Stimulated activated CD8-positive, alpha-beta memory T cell treated with anti-CD3 and anti-CD28 coated beads, Interleukin-4, amount 100 ng/mL, for 24 hours (primary cell): ENCODE results near the gene GNAO1.

ENCODE experiments used
- DNase-seq: peaks from one replicate; pipeline ENCODE4 v3.0.0-alpha.2; 2020; ENCODE audit warnings: low read depth

The GNAO1 gene

GRCh38 chr16:56289862-56290261, 98.6 kb downstream of the GNAO1 start:
- no peak for DNase-seq

GRCh38 chr16:56294014-56294413, 102.7 kb downstream of the GNAO1 start:
- no peak for DNase-seq

- no peak for DNase-seq
Measured at GRCh38 chr16:56294579-56294978, 103.3 kb downstream of the GNAO1 start.

GRCh38 chr16:56295059-56295665, 103.9 kb downstream of the GNAO1 start:
- no peak for DNase-seq

GRCh38 chr16:56295739-56296527, 104.6 kb downstream of the GNAO1 start:
- no peak for DNase-seq

- DNase-seq, result no peak
Measured at GRCh38 chr16:56297684-56298083, 106.4 kb downstream of the GNAO1 start.

- no peak for DNase-seq
Measured at GRCh38 chr16:56298116-56298515, 106.8 kb downstream of the GNAO1 start.

- no peak for DNase-seq
Measured at GRCh38 chr16:56298948-56299596, 107.8 kb downstream of the GNAO1 start.

- no peak for DNase-seq
Measured at GRCh38 chr16:56300242-56300623, 108.9 kb downstream of the GNAO1 start.

- DNase-seq, result no peak
Measured at GRCh38 chr16:56300891-56301850, 109.9 kb downstream of the GNAO1 start.

GRCh38 chr16:56302506-56302905, 111.2 kb downstream of the GNAO1 start:
- DNase-seq, result no peak

GRCh38 chr16:56303066-56303715, 111.9 kb downstream of the GNAO1 start:
- no peak for DNase-seq

- DNase-seq, result no peak
Measured at GRCh38 chr16:56303880-56304279, 112.6 kb downstream of the GNAO1 start.

GRCh38 chr16:56305956-56306565, 114.8 kb downstream of the GNAO1 start:
- DNase-seq, result no peak

GRCh38 chr16:56306690-56307533, 115.6 kb downstream of the GNAO1 start:
- DNase-seq, result no peak

- no peak for DNase-seq
Measured at GRCh38 chr16:56307534-56307873, 116.2 kb downstream of the GNAO1 start.

- no peak for DNase-seq
Measured at GRCh38 chr16:56309008-56309407, 117.7 kb downstream of the GNAO1 start.

GRCh38 chr16:56310690-56311089, 119.4 kb downstream of the GNAO1 start:
- no peak for DNase-seq

- no peak for DNase-seq
Measured at GRCh38 chr16:56311208-56312027, 120.1 kb downstream of the GNAO1 start.

GRCh38 chr16:56312028-56312300, 120.7 kb downstream of the GNAO1 start:
- no peak for DNase-seq
